Measurements from ENCODE around the gene GPC3. TPM values are rescaled to one million over a fixed set of nuclear protein-coding genes. Genes with fewer than 3 reads are reported as not detected.
"Not testable (repeated sequence)": the region's sequence is repeated elsewhere in the genome, so short reads cannot be mapped to it uniquely, and the experiment has no call there.

The GPC3 gene
- total RNA-seq, 2 experiments from 2014 or later = 0.14 to 0.18 TPM

DNA sequence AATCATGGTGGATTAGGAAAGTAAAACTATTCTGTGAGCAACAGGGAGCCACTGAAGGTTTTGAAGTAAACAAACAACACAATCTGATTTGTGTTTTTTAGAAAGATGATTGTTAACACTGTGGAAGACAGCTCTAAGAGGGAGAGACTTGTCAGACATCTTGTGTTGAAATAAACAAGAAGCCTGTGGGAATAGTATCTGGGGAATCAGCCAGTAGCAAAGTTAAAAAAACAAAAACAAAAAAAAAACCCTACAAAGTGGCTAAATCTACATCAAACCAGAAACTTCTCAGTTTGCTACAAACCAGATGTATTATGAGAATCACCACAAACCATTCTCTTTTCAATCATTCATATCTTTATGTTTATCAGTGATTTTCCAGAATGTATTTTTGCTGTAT, 444.4 kb downstream of the GPC3 start:
- no peaks in the 10 kb centered on the region for H3K36me3 Mint-ChIP-seq
- no peak overlapping the region for H3K27ac Mint-ChIP-seq
- DNase-seq = no peak
- H3K27me3 Mint-ChIP-seq = no peaks in the 10 kb centered on the region
- no peak overlapping the region for H3K4me3 Mint-ChIP-seq
- no peaks in the 10 kb centered on the region for H3K9me3 Mint-ChIP-seq
- H3K4me1 Mint-ChIP-seq = no peaks in the 10 kb centered on the region

DNA sequence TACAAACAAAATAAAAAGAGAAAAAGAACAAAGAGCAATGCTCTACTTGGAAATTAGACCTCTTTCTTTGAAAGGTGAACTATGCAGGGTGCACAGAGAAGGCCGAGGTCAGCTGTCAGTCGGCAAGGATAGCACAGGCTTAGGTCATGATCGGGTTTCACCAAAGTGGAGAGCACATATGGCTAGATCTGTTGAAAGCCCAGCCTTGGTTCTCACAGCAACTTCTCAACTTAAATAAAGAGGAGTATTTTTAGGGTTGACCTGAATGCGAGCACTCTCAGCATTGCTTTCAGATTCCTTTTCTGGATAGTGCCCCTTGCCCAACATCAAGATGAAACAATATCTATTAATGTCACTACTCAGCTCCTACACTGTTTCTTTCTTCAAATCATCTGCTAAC, 447.2 kb downstream of the GPC3 start:
- no peaks in the 10 kb centered on the region for H3K27me3 Mint-ChIP-seq
- H3K27ac Mint-ChIP-seq = no peak overlapping the region
- no peaks in the 10 kb centered on the region for H3K9me3 Mint-ChIP-seq
- no peak overlapping the region for H3K4me3 Mint-ChIP-seq
- no peak for DNase-seq
- no peaks in the 10 kb centered on the region for H3K4me1 Mint-ChIP-seq
- H3K36me3 Mint-ChIP-seq = no peaks in the 10 kb centered on the region

- Mint-ChIP-seq H3K27me3 (no peaks in the 10 kb centered on the region), H3K27ac (no peak overlapping the region), H3K9me3 (no peaks in the 10 kb centered on the region), H3K36me3 (no peaks in the 10 kb centered on the region), H3K4me3 (no peak overlapping the region), H3K4me1 (no peaks in the 10 kb centered on the region)
- no peak for DNase-seq
Observed at GRCh38 chrX:133537142-133537541, 448.3 kb downstream of the GPC3 start.

DNA sequence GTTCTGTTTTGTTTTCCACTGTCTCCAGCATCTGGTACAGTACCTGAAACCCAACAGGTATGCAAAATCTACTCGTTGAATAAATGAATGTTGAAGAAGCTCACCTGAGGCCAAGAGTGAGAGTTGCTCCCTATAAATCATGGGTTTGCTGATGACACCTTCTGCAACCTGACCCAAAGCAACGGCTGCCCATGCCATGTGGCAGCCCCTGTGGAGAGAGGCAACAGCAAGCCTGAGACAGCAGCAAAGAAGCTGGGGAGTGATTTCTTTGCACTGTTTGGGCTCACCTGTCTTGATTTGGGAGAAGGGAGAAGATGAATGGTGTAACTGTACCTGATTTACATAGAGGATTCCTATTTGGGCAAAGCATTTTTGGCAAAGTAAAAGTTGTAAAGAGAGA, 450.3 kb downstream of the GPC3 start:
- no peaks in the 10 kb centered on the region for H3K36me3 Mint-ChIP-seq
- H3K4me3 Mint-ChIP-seq = no peak overlapping the region
- no peaks in the 10 kb centered on the region for H3K9me3 Mint-ChIP-seq
- no peak overlapping the region for H3K27ac Mint-ChIP-seq
- no peak for DNase-seq
- H3K27me3 Mint-ChIP-seq = no peaks in the 10 kb centered on the region
- H3K4me1 Mint-ChIP-seq = no peaks in the 10 kb centered on the region

DNA sequence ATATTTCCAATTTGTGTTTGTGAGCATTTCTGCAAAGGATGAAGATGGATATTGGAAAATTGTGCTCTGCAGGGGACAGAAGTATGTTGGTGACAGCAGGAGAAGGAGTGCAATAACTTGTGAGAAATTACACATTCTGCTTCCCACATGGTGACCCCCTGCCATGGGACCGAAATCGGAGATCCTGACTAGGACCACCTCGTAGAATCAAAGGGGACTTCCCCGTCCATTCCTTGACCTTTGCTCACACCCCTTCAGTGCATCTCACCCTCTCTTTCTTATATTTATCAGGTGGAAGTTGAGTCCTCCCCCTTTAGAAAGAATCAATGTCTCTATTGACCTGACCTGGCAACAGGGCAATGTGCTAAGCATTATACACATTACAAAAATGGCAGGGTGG, 451.2 kb downstream of the GPC3 start:
- DNase-seq = no peak
- Mint-ChIP-seq H3K27me3 (no peaks in the 10 kb centered on the region), H3K4me1 (no peaks in the 10 kb centered on the region), H3K36me3 (no peaks in the 10 kb centered on the region), H3K27ac (no peak overlapping the region), H3K4me3 (no peak overlapping the region), H3K9me3 (no peaks in the 10 kb centered on the region)

DNA sequence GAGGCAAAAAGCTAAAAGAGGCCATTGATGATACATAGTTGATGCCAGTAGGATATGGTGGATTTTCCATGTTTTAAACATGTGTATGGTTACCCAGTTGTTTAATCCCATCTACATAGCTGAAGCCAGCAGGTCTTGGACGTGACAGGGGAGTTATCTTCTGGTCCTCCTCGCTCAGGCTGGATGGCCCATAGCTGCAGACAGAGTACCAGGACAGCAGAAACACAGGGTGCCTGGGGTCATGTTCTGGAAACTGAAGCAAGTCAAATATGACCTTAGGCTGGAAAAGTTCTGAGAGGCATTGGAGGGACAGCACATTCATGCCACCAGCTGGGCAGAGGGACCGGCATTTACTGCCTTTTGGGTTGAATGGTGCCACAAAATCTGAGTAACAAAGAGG, 452.1 kb downstream of the GPC3 start:
- Mint-ChIP-seq H3K9me3 (no peaks in the 10 kb centered on the region), H3K27me3 (no peaks in the 10 kb centered on the region), H3K4me3 (no peak overlapping the region), H3K36me3 (no peaks in the 10 kb centered on the region), H3K4me1 (no peaks in the 10 kb centered on the region), H3K27ac (no peak overlapping the region)
- DNase-seq = no peak

GRCh38 chrX:133530960-133531359, 454.4 kb downstream of the GPC3 start:
- no peaks in the 10 kb centered on the region for H3K27me3 Mint-ChIP-seq
- no peak overlapping the region for H3K4me3 Mint-ChIP-seq
- no peak overlapping the region for H3K27ac Mint-ChIP-seq
- DNase-seq = no peak
- H3K4me1 Mint-ChIP-seq = no peaks in the 10 kb centered on the region
- H3K9me3 Mint-ChIP-seq = no peaks in the 10 kb centered on the region
- no peaks in the 10 kb centered on the region for H3K36me3 Mint-ChIP-seq

- no peak for DNase-seq
- no peak overlapping the region for H3K4me3 Mint-ChIP-seq
- no peaks in the 10 kb centered on the region for H3K27me3 Mint-ChIP-seq
- H3K27ac Mint-ChIP-seq = no peak overlapping the region
- H3K4me1 Mint-ChIP-seq = no peaks in the 10 kb centered on the region
- no peaks in the 10 kb centered on the region for H3K36me3 Mint-ChIP-seq
- H3K9me3 Mint-ChIP-seq = no peaks in the 10 kb centered on the region
Observed at GRCh38 chrX:133529578-133529977, 455.8 kb downstream of the GPC3 start.

- Mint-ChIP-seq H3K9me3 (no peaks in the 10 kb centered on the region), H3K4me3 (no peak overlapping the region), H3K4me1 (no peaks in the 10 kb centered on the region), H3K27me3 (no peaks in the 10 kb centered on the region), H3K36me3 (no peaks in the 10 kb centered on the region), H3K27ac (no peak overlapping the region)
- DNase-seq = no peak
Observed at GRCh38 chrX:133527825-133528224, 457.6 kb downstream of the GPC3 start.

DNA sequence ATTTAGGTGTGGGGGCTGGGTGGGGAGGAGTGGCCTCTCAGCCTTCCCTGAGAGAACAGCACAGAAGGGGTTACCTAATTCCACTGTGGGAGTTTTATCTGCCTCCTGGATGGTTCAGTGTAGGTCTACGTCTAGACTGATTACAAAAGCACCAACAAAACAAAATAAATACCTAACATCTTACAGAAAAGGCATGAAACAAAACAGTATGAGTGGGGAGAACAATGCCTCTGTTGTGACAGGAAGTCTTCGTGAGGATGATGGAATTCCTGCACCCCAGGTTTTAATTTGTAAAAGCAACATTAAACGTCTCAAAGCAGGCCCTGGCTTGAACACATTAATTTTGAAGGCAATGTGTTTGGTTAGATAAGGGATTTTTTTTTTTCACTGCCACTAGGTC, 458.0 kb downstream of the GPC3 start:
- H3K27me3 Mint-ChIP-seq = no peaks in the 10 kb centered on the region
- no peaks in the 10 kb centered on the region for H3K4me1 Mint-ChIP-seq
- H3K36me3 Mint-ChIP-seq = no peaks in the 10 kb centered on the region
- H3K4me3 Mint-ChIP-seq = no peak overlapping the region
- no peaks in the 10 kb centered on the region for H3K9me3 Mint-ChIP-seq
- no peak overlapping the region for H3K27ac Mint-ChIP-seq
- no peak for DNase-seq

DNA sequence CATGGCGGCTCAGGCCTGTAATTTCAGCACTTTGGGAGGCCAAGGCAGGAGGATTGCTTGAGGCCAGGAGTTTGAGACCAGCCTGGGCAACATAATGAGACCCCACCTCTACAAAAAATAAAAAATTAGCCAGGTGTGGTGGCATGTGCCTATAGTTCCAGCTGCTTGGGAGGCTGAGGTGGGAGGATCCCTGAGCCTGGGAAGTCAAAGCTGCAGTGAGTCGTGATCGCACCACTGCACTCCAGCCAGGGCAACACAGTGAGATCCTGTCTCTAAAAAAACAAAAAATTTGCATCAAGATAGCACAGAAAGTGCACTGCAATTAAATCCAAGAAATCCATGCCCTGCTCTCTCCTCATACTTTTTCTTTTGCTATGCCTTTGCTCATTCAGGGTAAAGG, 458.6 kb downstream of the GPC3 start:
- not testable (repeated sequence) for DNase-seq, H3K36me3 Mint-ChIP-seq, H3K4me3 Mint-ChIP-seq, H3K4me1 Mint-ChIP-seq, H3K27me3 Mint-ChIP-seq, H3K9me3 Mint-ChIP-seq, H3K27ac Mint-ChIP-seq

DNA sequence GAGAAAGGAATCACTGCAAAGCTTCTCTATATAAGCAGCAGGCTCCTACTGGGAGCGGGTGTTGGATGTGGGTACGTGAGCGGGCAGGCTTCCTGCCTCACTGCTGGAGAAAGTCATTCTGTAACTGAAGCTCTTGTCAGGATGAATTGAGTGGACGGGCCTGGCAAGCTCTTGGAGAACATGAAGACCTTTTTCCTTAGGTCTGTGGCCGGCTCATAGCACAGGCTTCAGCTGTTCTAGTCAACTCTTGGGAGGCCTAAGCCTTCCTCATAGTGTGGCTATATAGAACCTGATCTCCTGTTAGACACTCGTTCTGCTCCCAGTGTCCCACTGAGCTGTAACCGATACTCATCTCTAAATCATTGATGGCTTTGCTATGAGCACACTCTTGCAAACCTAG, 461.9 kb downstream of the GPC3 start:
- no peak for DNase-seq
- H3K4me3 Mint-ChIP-seq = no peak overlapping the region
- H3K9me3 Mint-ChIP-seq = no peaks in the 10 kb centered on the region
- H3K4me1 Mint-ChIP-seq = no peaks in the 10 kb centered on the region
- H3K27me3 Mint-ChIP-seq = no peaks in the 10 kb centered on the region
- H3K36me3 Mint-ChIP-seq = no peaks in the 10 kb centered on the region
- no peak overlapping the region for H3K27ac Mint-ChIP-seq

GRCh38 chrX:133523081-133523487, 462.3 kb downstream of the GPC3 start:
- Mint-ChIP-seq H3K4me1 (no peaks in the 10 kb centered on the region), H3K36me3 (no peaks in the 10 kb centered on the region), H3K9me3 (no peaks in the 10 kb centered on the region), H3K4me3 (no peak overlapping the region), H3K27me3 (no peaks in the 10 kb centered on the region), H3K27ac (no peak overlapping the region)
- no peak for DNase-seq

DNA sequence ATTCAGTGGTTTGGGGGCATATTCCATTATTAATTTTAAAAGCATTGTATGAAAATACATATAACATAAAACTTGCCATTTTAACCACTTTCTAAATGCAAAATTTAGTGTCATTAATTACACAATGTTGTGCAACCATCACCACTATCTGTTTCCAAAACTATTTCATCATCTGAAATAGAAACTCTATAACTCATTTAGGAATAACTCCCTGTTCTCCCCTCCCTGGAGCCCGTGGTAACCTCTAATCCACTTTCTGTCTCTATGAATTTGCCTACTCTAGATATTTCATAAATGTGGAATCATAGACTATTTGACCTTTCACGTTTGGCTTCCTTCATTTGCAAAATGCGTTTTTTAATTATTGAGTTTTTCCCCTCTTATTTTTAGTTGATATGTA, 468.7 kb downstream of the GPC3 start:
- H3K27ac Mint-ChIP-seq = no peak overlapping the region
- no peak for DNase-seq
- H3K9me3 Mint-ChIP-seq = no peaks in the 10 kb centered on the region
- H3K27me3 Mint-ChIP-seq = no peaks in the 10 kb centered on the region
- no peaks in the 10 kb centered on the region for H3K4me1 Mint-ChIP-seq
- H3K36me3 Mint-ChIP-seq = no peaks in the 10 kb centered on the region
- H3K4me3 Mint-ChIP-seq = no peak overlapping the region

GRCh38 chrX:133514486-133514885, 470.9 kb downstream of the GPC3 start:
- Mint-ChIP-seq H3K27me3 (no peaks in the 10 kb centered on the region), H3K36me3 (no peaks in the 10 kb centered on the region), H3K27ac (no peak overlapping the region), H3K4me3 (no peak overlapping the region), H3K4me1 (no peaks in the 10 kb centered on the region), H3K9me3 (no peaks in the 10 kb centered on the region)
- DNase-seq = no peak

DNA sequence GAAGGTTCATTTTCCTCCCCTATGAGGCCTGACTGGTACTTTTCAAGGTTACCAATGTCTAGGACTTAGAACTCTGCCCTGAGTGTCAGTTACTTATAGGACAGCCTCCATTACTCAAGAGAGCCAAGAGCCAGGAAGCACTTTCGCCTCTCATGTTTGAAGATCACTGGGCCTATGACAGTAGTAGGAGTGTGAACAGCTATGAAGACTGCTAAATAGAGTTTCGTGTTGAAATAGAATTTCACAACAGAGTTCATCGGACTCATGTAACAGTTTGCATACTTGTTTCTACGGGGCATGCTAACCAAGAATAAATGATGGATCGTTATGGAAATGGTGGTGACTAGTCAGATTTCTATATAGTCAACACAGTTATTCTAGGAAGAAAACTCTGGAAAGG, 472.3 kb downstream of the GPC3 start:
- Mint-ChIP-seq H3K9me3 (no peaks in the 10 kb centered on the region), H3K36me3 (no peaks in the 10 kb centered on the region), H3K27ac (no peak overlapping the region), H3K4me1 (no peaks in the 10 kb centered on the region), H3K4me3 (no peak overlapping the region), H3K27me3 (no peaks in the 10 kb centered on the region)
- no peak for DNase-seq

DNA sequence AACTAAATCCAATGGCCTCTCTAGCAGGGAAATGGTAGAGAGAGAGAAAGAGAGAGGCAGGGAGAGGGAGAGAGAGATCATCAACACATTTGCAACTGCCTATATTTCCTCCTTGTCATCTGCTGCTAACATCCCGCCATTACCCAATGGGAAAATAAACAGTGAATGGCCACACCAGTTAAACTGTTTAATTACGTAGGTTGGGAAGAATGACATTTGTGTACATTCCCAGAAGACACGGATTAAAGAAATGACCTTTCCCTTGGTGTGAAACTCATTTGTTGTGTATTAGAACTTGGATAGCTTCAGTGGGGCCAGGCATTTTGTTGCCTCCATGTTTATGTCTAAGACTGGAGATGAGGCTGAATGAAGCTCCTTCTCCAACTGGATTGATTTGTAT, 474.4 kb downstream of the GPC3 start:
- no peak for DNase-seq
- no peaks in the 10 kb centered on the region for H3K9me3 Mint-ChIP-seq
- H3K4me3 Mint-ChIP-seq = no peak overlapping the region
- no peaks in the 10 kb centered on the region for H3K4me1 Mint-ChIP-seq
- no peaks in the 10 kb centered on the region for H3K36me3 Mint-ChIP-seq
- no peaks in the 10 kb centered on the region for H3K27me3 Mint-ChIP-seq
- H3K27ac Mint-ChIP-seq = no peak overlapping the region

Measured in activated naive CD8-positive, alpha-beta T cell treated with anti-CD3 and anti-CD28 coated beads for 36 hours (primary cell).